Esophagus muscularis mucosa (tissue), 3 donors: ENCODE measurements around the gene PSMD5.

Experiments used
- POLR2A ChIP-seq: fragments of 450-650 bp; IDR thresholded peaks from one replicate; pipeline ENCODE4 v1.6.1; 2017; ENCODE audit warnings: antibody characterized with exemption, moderate library complexity, mild to moderate bottlenecking, low read depth
- TF ChIP-seq, protein P1 (sequence below), 3 experiments: fragments of 200-600 bp in 2 of 3; fragments of 450-650 bp in 1 of 3; sonication (generic) in 2 of 3; IDR thresholded peaks; one replicate each; pipeline ENCODE4 v1.5.1; 2017 to 2019; ENCODE audit warnings: antibody characterized with exemption in 3 of 3, mild to moderate bottlenecking in 2 of 3, moderate library complexity in 1 of 3

DNA sequence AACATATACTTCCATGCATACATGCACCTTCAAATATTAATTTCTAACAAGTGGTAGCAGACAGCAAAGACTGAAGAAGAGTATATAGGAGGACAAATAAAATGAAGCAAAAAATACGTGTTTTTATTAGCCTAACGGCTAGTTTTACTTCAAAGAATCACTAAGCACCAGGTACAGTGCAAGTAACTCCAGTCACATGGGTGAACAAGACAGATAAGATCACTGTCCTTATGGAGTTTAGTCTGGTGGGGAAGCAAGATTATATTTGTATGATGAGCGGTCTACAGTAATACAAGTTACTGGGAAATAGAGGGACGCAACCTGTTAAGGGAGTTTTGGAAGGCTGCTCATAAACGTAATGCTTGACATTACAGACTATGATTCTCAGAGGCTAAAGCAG is 65.5 kb downstream of the PSMD5 start:
- TF ChIP-seq, protein P1, sequence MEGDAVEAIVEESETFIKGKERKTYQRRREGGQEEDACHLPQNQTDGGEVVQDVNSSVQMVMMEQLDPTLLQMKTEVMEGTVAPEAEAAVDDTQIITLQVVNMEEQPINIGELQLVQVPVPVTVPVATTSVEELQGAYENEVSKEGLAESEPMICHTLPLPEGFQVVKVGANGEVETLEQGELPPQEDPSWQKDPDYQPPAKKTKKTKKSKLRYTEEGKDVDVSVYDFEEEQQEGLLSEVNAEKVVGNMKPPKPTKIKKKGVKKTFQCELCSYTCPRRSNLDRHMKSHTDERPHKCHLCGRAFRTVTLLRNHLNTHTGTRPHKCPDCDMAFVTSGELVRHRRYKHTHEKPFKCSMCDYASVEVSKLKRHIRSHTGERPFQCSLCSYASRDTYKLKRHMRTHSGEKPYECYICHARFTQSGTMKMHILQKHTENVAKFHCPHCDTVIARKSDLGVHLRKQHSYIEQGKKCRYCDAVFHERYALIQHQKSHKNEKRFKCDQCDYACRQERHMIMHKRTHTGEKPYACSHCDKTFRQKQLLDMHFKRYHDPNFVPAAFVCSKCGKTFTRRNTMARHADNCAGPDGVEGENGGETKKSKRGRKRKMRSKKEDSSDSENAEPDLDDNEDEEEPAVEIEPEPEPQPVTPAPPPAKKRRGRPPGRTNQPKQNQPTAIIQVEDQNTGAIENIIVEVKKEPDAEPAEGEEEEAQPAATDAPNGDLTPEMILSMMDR (IDR thresholded peaks at IDR 0.05) = no peak
- no peak for TF ChIP-seq POLR2A
